Measurements from ENCODE around the gene MAOA.

DNA sequence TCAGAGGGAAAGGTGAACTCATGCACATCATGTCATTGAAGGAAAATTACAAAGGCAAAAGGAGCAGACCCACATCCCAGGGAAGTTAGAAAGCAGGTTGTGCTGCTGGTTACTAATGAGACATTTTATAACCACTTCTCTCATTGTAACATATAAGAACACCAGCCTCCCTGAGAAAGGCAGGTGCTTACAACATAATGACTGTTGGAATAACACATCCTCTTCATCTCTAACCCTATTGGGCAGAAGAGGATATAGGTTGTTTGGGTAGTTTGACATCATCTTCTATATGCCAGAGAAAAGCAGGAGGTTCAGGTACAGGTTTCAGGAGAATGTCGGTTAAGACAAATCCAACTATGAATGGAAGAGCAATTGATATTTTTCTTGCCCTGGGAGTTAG is 77.6 kb downstream of the MAOA start:
- TF ChIP-seq, protein P1, sequence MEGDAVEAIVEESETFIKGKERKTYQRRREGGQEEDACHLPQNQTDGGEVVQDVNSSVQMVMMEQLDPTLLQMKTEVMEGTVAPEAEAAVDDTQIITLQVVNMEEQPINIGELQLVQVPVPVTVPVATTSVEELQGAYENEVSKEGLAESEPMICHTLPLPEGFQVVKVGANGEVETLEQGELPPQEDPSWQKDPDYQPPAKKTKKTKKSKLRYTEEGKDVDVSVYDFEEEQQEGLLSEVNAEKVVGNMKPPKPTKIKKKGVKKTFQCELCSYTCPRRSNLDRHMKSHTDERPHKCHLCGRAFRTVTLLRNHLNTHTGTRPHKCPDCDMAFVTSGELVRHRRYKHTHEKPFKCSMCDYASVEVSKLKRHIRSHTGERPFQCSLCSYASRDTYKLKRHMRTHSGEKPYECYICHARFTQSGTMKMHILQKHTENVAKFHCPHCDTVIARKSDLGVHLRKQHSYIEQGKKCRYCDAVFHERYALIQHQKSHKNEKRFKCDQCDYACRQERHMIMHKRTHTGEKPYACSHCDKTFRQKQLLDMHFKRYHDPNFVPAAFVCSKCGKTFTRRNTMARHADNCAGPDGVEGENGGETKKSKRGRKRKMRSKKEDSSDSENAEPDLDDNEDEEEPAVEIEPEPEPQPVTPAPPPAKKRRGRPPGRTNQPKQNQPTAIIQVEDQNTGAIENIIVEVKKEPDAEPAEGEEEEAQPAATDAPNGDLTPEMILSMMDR (IDR thresholded peaks at IDR 0.05; ENCODE audit: insufficient read depth, low read length, poor library complexity, severe bottlenecking): no peak
- TF ChIP-seq EZH2phosphoT487 (conservative IDR thresholded peaks at IDR 0.05; ENCODE audit: low read length): no peak
